ENCODE results near the gene SSH2.

Gene SSH2

DNA sequence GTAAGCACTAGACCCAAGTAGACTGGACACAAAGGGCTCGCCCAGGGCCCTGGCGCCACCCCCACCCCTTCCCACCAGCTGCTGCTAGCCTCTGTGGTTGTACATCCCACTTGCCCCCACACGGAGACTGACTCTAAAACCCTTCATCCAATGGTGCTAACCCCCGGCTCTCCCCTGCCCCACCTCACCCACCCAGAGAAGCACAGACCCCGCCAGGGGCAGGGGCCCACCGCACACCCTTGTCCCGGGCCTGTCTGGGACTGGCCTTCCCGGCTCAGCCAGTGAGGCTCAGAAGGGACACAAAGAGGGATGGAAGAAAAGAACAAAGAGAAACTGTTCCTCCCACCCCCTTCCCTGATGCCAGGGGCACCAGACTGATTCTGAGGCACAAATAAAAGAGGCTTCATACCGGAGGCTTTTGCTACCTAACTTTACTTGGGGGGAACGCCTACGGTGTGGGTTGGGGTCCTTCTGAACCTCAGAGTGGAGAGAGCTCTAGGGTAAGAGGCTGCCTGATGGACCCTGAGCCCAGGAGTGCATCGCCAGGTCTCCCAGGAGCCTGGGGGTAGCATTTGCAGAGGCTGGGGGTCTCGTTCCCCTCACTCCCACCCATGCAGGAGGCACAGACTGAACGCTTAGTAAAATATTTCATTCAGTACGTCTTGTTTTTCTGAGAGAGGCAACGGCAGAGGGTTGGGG lies 315.5 kb downstream of the SSH2 start:
- DNase-seq (ENCODE audit: low read depth, low spot score) = no peak
- CTCF ChIA-PET = interaction anchor here (1.0 to 12.9 kb wide), 13 partner anchors 9 to 317 kb away, joined by 3 to 210 read pairs (median 16); partner anchors contain the start of genes ANKRD13B, CORO6 and SSH2
- no peak for TF ChIP-seq CTCF (IDR thresholded peaks at IDR 0.05; ENCODE audit: insufficient read depth, low read length, missing control alignments)
- no peak overlapping the region for H3K4me3 ChIP-seq (ENCODE audit: low read depth, low read length)
- POLR2A ChIA-PET = no interaction called here

- CTCF ChIA-PET = interaction anchor here (0.8 to 9.4 kb wide), 13 partner anchors 9 to 480 kb away, joined by 3 to 210 read pairs (median 6); partner anchors contain the start of genes ANKRD13B, CORO6 and TP53I13
- POLR2A ChIA-PET = interaction anchor here (0.5 to 0.6 kb wide), 2 partner anchors 265 to 321 kb away, joined by 3 read pairs; no protein-coding TSS in a partner anchor
- no peak for DNase-seq (ENCODE audit: low read depth, low spot score)
- no peak for TF ChIP-seq CTCF (IDR thresholded peaks at IDR 0.05; ENCODE audit: insufficient read depth, low read length, missing control alignments)
- H3K4me3 ChIP-seq (ENCODE audit: low read depth, low read length) = peak overlapping the region; percentile 40
These were observed 316.2 kb downstream of the SSH2 start for GRCh38 chr17:29613856-29614255.

DNA sequence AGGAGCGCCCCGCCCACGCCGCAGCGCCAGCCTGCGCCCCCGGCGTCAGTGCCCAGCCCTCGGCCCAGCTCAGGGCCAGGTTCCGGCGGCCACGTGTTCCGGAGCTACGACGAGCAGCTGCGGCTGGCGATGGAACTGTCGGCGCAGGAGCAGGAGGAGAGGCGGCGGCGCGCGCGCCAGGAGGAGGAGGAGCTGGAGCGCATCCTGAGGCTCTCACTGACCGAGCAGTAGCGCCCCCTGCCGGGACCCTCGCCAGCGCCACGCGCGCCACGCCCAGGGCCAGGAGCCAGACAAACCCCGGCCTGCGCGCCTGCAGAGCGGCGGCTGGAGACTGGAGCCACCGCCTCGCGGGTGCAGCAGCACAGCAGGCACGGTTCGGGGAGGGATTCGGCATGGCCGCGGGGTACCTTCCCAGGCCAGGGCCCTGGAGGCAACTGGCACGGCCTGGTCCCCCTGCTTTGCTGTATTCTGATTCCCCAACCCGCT lies 316.6 kb downstream of the SSH2 start:
- CTCF ChIA-PET = interaction anchor here (0.8 to 9.4 kb wide), 13 partner anchors 8 to 480 kb away, joined by 3 to 210 read pairs (median 6); partner anchors contain the start of genes ANKRD13B, CORO6 and TP53I13
- POLR2A ChIA-PET = interaction anchor here (0.5 to 0.6 kb wide), 2 partner anchors 265 to 321 kb away, joined by 3 read pairs; no protein-coding TSS in a partner anchor
- peak; percentile 91 for TF ChIP-seq CTCF (IDR thresholded peaks at IDR 0.05; ENCODE audit: insufficient read depth, low read length, missing control alignments)
- DNase-seq (ENCODE audit: low read depth, low spot score) = no peak
- H3K4me3 ChIP-seq (ENCODE audit: low read depth, low read length) = peak overlapping the region; percentile 40

DNA sequence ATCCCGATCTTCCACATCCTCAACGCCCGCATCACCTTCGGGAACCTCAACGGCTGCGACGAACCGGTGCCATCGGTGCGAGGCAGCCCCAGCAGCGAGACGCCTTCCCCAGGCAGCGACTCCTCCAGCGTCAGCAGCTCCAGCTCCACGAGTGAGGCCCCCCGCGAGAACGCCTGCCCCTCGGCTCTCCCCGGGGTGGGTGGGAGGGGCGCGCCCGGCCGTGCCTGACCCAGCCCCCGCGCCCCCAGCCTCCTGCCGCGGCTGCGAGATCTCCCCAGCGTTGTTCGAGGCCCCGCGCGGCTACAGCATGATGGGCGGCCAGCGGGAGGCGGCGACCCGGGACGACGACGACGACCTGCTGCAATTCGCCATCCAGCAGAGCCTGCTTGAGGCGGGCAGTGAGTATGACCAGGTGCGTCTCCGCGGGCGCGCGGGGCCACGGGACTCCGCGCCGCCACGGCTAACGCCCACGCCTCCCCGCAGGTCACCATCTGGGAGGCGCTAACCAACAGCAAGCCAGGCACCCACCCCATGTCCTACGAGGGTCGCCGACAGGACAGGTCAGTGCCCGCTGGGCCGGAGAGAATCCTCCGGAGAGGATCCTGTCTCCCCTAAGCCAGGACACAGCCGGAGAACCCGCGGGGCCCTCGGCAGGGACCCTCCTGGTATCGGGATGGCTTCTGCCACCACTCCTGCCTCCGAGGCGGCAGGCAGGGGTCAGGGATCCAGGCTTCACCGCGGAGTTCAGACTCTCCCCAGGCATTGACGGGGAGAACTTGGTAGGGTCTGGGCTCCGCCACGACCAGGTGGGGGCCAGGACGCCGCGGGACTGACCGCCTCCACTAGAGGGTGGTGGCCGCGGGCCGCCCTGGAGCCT lies 317.4 kb downstream of the SSH2 start:
- POLR2A ChIA-PET = no interaction called here
- CTCF ChIA-PET = interaction anchor here (0.8 to 9.4 kb wide), 14 partner anchors 7 to 319 kb away, joined by 3 to 210 read pairs (median 6); partner anchors contain the start of genes ANKRD13B, CORO6 and TP53I13
- H3K4me3 ChIP-seq (ENCODE audit: low read depth, low read length) = no peak overlapping the region; the same call in 1 of the 2 replicates
- DNase-seq (ENCODE audit: low read depth, low spot score) = no peak
- no peak for TF ChIP-seq CTCF (IDR thresholded peaks at IDR 0.05; ENCODE audit: insufficient read depth, low read length, missing control alignments)

DNA sequence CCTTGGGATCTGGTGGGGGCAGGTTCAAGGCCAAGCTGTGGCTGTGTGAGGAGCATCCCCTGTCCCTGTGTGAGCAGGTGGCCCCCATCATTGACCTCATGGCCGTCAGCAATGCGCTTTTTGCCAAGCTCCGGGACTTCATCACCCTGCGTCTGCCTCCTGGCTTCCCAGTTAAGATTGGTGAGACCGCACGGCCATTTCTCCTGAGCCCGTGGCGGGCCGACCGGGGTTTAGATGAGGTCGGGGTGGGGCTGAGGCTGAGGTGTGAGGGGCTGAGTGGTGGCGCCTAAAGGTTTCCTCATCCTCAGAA lies 318.0 kb downstream of the SSH2 start:
- no peak for DNase-seq (ENCODE audit: low read depth, low spot score)
- no peak overlapping the region for H3K4me3 ChIP-seq (ENCODE audit: low read depth, low read length)
- POLR2A ChIA-PET = no interaction called here
- TF ChIP-seq CTCF (IDR thresholded peaks at IDR 0.05; ENCODE audit: insufficient read depth, low read length, missing control alignments) = no peak
- CTCF ChIA-PET = interaction anchor here (1.0 to 9.1 kb wide), 3 partner anchors 12 to 39 kb away, joined by 3 to 103 read pairs (median 4); partner anchors contain the start of gene ANKRD13B

Measured in AG04449 (cell line).